PC-3 (cell line): ENCODE data around the gene PPFIBP1. TPM values are rescaled to one million over a fixed set of nuclear protein-coding genes. Genes with fewer than 3 reads are reported as not detected.

Experiments
- ATAC-seq: fragments of 200-7000 bp; cut with Tn5 transposase; 2 replicates; pipeline ENCODE4 v1.9.1; 2020; ENCODE audit warnings: mild to moderate bottlenecking, moderate library complexity
- BruUV-seq: library from RNA; stranded (reverse); fragments of 400-500 nt; replicated peaks from 2 replicates; lab custom pipeline; 2021; lab: Mats Ljungman, UMichigan
- CTCF ChIA-PET: fragments of 300-600 bp; sonication (Branson Sonifier 250); formaldehyde crosslinking; loops from one replicate; lab custom pipeline; 2022; ENCODE audit warnings: antibody characterized with exemption; lab: Charles Lee
- POLR2A ChIA-PET: fragments of 300-600 bp; sonication (Branson Sonifier 250); formaldehyde crosslinking; loops from one replicate; lab custom pipeline; 2022; ENCODE audit warnings: antibody characterized with exemption; ENCODE audit not compliant: unreplicated experiment; lab: Charles Lee
- DNase-seq: peaks from one replicate; pipeline ENCODE4 v3.0.0-alpha.2; 2015
- H2AFZ ChIP-seq: fragments of 300-600 bp; sonication (generic); 2 replicates; pipeline ENCODE4 v1.6.0; 2016; ENCODE audit warnings: antibody characterized with exemption, low read length
- H3F3A ChIP-seq: fragments of 300-600 bp; sonication (generic); one replicate; pipeline ENCODE4 v1.6.0; 2017; ENCODE audit warnings: antibody characterized with exemption, low read length, control low read depth, mild to moderate bottlenecking; ENCODE audit not compliant: unreplicated experiment
- H3K27ac ChIP-seq: fragments of 300-600 bp; sonication (generic); 2 replicates; pipeline ENCODE4 v1.5.1; 2016; ENCODE audit warnings: mild to moderate bottlenecking, low read length
- H3K27me3 ChIP-seq: fragments of 300-600 bp; sonication (generic); 2 replicates; pipeline ENCODE4 v1.6.1; 2016; ENCODE audit warnings: low read length, mixed read lengths
- H3K36me3 ChIP-seq: fragments of 300-600 bp; sonication (generic); 2 replicates; pipeline ENCODE4 v1.6.1; 2016; ENCODE audit warnings: low read depth, mixed run types, low read length, mixed read lengths
- H3K4me1 ChIP-seq: fragments of 300-600 bp; sonication (generic); 2 replicates; pipeline ENCODE4 v1.5.1; 2016; ENCODE audit warnings: low read length; ENCODE audit not compliant: insufficient read depth
- H3K4me2 ChIP-seq: fragments of 300-600 bp; sonication (generic); 2 replicates; pipeline ENCODE4 v1.6.0; 2016; ENCODE audit warnings: low read length
- H3K4me3 ChIP-seq: fragments of 300-600 bp; sonication (generic); 2 replicates; pipeline ENCODE4 v1.5.1; 2016; ENCODE audit warnings: mild to moderate bottlenecking, low read length, mixed read lengths
- H3K79me2 ChIP-seq: fragments of 300-600 bp; sonication (generic); 2 replicates; pipeline ENCODE4 v1.6.1; 2017; ENCODE audit warnings: low read length, mixed read lengths
- H3K9ac ChIP-seq: fragments of 300-600 bp; sonication (generic); 2 replicates; pipeline ENCODE4 v1.6.0; 2016; ENCODE audit warnings: mild to moderate bottlenecking, low read length
- H3K9me2 ChIP-seq: fragments of 300-600 bp; sonication (generic); replicated peaks from 2 replicates; pipeline ENCODE4 v1.6.1; 2016; ENCODE audit warnings: mixed run types, low read length, mixed read lengths
- H3K9me3 ChIP-seq: fragments of 300-600 bp; sonication (generic); 2 replicates; pipeline ENCODE4 v1.6.1; 2016; ENCODE audit warnings: low read length, mixed read lengths
- H4K20me1 ChIP-seq: fragments of 300-600 bp; sonication (generic); 2 replicates; pipeline ENCODE4 v1.6.1; 2016; ENCODE audit warnings: low read length, mixed read lengths
- EZH2 ChIP-seq: fragments of 300-600 bp; sonication (generic); IDR thresholded peaks from one replicate; pipeline ENCODE4 v1.6.1; 2017; ENCODE audit warnings: antibody characterized with exemption, mild to moderate bottlenecking, low read length; ENCODE audit not compliant: unreplicated experiment
- EZH2phosphoT487 ChIP-seq: fragments of 300-600 bp; sonication (generic); IDR thresholded peaks from 2 replicates; pipeline ENCODE4 v1.6.1; 2018; ENCODE audit warnings: mild to moderate bottlenecking, antibody characterized with exemption, low read length, borderline replicate concordance
- intact Hi-C: fragments of 100-400 bp; cut with micrococcal nuclease; formaldehyde crosslinking; loops from 2 replicates; pipeline ENCODE4 v1.9.0; 2023
- total RNA-seq: library from RNA; depleted of rRNA; stranded (reverse); fragments of >200 nt; gene quantifications from 2 replicates; pipeline ENCODE4 v1.2.3, GENCODE V29; 2014
- TF ChIP-seq, protein P1 (sequence below): fragments of 300-600 bp; sonication (generic); conservative IDR thresholded peaks from 2 replicates; pipeline ENCODE4 v1.5.1; 2017; ENCODE audit warnings: antibody characterized with exemption, low read depth, mild to moderate bottlenecking, low read length

The PPFIBP1 gene
- total RNA-seq, 1 experiment from 2014 or later: 56.9 TPM

DNA sequence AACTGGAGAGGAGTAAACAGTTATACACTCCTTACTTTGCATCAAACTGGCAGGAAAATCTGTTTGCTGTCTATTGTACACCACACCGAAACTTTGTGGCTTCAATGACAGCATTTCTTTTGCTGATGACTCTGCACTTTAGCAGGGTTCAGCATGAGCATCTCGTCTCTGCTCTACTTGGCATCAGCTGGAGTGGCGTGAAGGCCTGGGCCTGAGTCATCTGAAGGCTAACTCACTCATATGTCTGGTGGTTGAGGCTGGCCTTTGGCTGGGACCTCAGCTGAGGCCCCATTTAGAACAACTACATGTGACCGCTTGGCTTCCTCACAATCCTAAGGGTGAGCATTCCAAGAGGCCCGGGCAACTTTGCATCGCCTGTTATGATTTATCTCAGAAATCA lies 143.5 kb downstream of the PPFIBP1 start:
- Histone ChIP-seq H3K36me3 (peaks cover 13% of the 10 kb centered on the region; the same call in 1 of the 2 replicates), H3F3A (no peaks in the 10 kb centered on the region), H3K4me1 (no peaks in the 10 kb centered on the region), H3K4me2 (no peak overlapping the region), H3K27me3 (no peaks in the 10 kb centered on the region), H3K9me3 (no peaks in the 10 kb centered on the region), H3K9me2 (no peaks in the 10 kb centered on the region), H3K27ac (no peak overlapping the region), H4K20me1 (no peaks in the 10 kb centered on the region), H3K79me2 (no peaks in the 10 kb centered on the region), H2AFZ (no peak overlapping the region), H3K4me3 (no peak overlapping the region), H3K9ac (no peak overlapping the region)
- TF ChIP-seq EZH2phosphoT487 (no peak), EZH2 (no peak)
- TF ChIP-seq, protein P1, sequence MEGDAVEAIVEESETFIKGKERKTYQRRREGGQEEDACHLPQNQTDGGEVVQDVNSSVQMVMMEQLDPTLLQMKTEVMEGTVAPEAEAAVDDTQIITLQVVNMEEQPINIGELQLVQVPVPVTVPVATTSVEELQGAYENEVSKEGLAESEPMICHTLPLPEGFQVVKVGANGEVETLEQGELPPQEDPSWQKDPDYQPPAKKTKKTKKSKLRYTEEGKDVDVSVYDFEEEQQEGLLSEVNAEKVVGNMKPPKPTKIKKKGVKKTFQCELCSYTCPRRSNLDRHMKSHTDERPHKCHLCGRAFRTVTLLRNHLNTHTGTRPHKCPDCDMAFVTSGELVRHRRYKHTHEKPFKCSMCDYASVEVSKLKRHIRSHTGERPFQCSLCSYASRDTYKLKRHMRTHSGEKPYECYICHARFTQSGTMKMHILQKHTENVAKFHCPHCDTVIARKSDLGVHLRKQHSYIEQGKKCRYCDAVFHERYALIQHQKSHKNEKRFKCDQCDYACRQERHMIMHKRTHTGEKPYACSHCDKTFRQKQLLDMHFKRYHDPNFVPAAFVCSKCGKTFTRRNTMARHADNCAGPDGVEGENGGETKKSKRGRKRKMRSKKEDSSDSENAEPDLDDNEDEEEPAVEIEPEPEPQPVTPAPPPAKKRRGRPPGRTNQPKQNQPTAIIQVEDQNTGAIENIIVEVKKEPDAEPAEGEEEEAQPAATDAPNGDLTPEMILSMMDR: no peak
- ATAC-seq (no peak), DNase-seq (peak; percentile 16)
- BruUV-seq: no TSS peak
- POLR2A ChIA-PET: no interaction called here
- intact Hi-C loops: no loop called here
- CTCF ChIA-PET: interaction anchor here (0.6 kb wide), 1 partner anchor 24 kb away, joined by 3 read pairs; no protein-coding TSS in a partner anchor

DNA sequence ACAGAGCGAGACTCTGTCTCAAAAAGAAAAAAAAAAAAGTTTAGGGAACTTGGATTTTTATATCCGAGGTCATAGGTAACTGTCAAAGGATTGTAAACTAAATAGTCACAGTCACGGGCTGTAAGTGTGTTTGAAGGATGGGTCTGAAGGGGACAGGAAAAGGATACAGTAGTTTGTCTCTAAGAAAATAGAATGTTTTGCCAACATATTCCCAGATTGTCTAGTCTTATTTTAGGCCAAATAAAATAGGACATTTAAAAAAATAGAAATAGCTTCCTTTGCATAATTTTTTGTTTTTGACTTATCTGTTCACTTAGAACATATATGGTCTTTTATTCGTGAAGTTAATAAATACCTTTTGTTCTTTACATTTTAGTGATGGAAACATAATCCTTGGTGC lies 148.0 kb downstream of the PPFIBP1 start:
- H3K4me2 ChIP-seq: no peak overlapping the region
- CTCF ChIA-PET: no interaction called here
- H3K36me3 ChIP-seq: peaks cover 8% of the 10 kb centered on the region; the same call in 1 of the 2 replicates
- H2AFZ ChIP-seq: no peak overlapping the region
- H3K79me2 ChIP-seq: no peaks in the 10 kb centered on the region
- no peak for ATAC-seq
- no peak overlapping the region for H3K9ac ChIP-seq
- no peak overlapping the region for H3K4me3 ChIP-seq
- H3K9me3 ChIP-seq: no peaks in the 10 kb centered on the region
- TF ChIP-seq, protein P1: no peak
- TF ChIP-seq EZH2 (no peak), EZH2phosphoT487 (no peak)
- POLR2A ChIA-PET: no interaction called here
- H4K20me1 ChIP-seq: no peaks in the 10 kb centered on the region
- no peak for DNase-seq
- no peaks in the 10 kb centered on the region for H3K4me1 ChIP-seq
- H3K9me2 ChIP-seq: no peaks in the 10 kb centered on the region
- no peak overlapping the region for H3K27ac ChIP-seq
- H3K27me3 ChIP-seq: no peaks in the 10 kb centered on the region
- no peaks in the 10 kb centered on the region for H3F3A ChIP-seq
- intact Hi-C loops: no loop called here
- BruUV-seq: no TSS peak

DNA sequence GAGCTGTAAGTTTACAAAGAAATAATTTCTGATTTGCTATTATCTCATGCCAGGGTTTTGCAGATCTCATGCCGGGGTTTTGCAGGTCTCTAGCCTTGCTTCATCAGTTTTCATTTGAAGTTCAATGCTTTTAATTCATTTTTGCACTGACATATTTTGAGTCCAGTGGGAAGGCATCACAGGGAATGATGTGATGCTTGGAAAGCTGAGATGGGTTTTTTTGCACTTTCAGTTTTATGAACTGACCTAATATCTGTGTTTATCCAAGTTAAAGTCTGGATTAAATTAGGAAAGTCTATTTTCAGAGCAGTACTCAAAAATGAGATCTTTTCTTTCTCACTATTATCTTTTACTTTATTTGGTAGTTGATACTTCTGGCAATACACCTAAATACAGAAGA lies 148.6 kb downstream of the PPFIBP1 start:
- CTCF ChIA-PET: no interaction called here
- H2AFZ ChIP-seq: no peak overlapping the region
- intact Hi-C loops: no loop called here
- H3K9ac ChIP-seq: no peak overlapping the region
- H3K4me2 ChIP-seq: no peak overlapping the region
- ATAC-seq: no peak
- peaks cover 4% of the 10 kb centered on the region; the same call in 1 of the 2 replicates for H3K36me3 ChIP-seq
- TF ChIP-seq EZH2phosphoT487: no peak
- TF ChIP-seq, protein P1: no peak
- no peak for TF ChIP-seq EZH2
- no peaks in the 10 kb centered on the region for H3K79me2 ChIP-seq
- no peaks in the 10 kb centered on the region for H3K27me3 ChIP-seq
- H3K9me3 ChIP-seq: no peaks in the 10 kb centered on the region
- POLR2A ChIA-PET: no interaction called here
- DNase-seq: no peak
- no peaks in the 10 kb centered on the region for H3K4me1 ChIP-seq
- H4K20me1 ChIP-seq: no peaks in the 10 kb centered on the region
- no peak overlapping the region for H3K4me3 ChIP-seq
- BruUV-seq: no TSS peak
- H3F3A ChIP-seq: no peaks in the 10 kb centered on the region
- no peak overlapping the region for H3K27ac ChIP-seq
- no peaks in the 10 kb centered on the region for H3K9me2 ChIP-seq
